Endothelial cell of umbilical vein (primary cell): ENCODE measurements around the gene ARHGAP20. TPM values are rescaled to one million over a fixed set of nuclear protein-coding genes. Genes with fewer than 3 reads are reported as not detected.

Experiments
- BruUV-seq: library from RNA; stranded (reverse); fragments of 400-500 nt; replicated peaks from 2 replicates; lab custom pipeline; 2021; lab: Mats Ljungman, UMichigan
- CTCF ChIA-PET: fragments of 300-600, 350-600 bp; sonication (Branson Sonifier 250); formaldehyde crosslinking; loops from one replicate; lab custom pipeline; 2021; ENCODE audit warnings: antibody characterized with exemption, inconsistent platforms; lab: Charles Lee
- POLR2A ChIA-PET: fragments of 300-600, 350-600 bp; sonication (Branson Sonifier 250); formaldehyde crosslinking; loops from one replicate; lab custom pipeline; 2021; ENCODE audit warnings: antibody characterized with exemption, inconsistent platforms; lab: Charles Lee
- DNase-seq: peaks from one replicate; pipeline ENCODE4 v3.0.0-alpha.2; 2011; ENCODE audit warnings: low read depth, low spot score
- FAIRE-seq: peaks from 2 replicates; lab custom pipeline; 2011; peaks lifted over from hg19 to GRCh38; lab: Jason Lieb, UNC
- H2AFZ ChIP-seq: 2 replicates; pipeline ENCODE4 v1.6.0; 2012; ENCODE audit warnings: low read depth, low read length, control low read depth, inconsistent platforms
- H3K27ac ChIP-seq: 2 replicates; pipeline ENCODE4 v1.5.1; 2011; ENCODE audit warnings: low read depth, mild to moderate bottlenecking, control low read depth, low read length, moderate library complexity; ENCODE audit not compliant: insufficient read depth
- H3K27me3 ChIP-seq, 2 experiments: 2 replicates each; pipeline versions ENCODE4 v1.6.0 to v1.6.1; 2011; ENCODE audit warnings: low read length in 2 of 2, mixed read lengths in 1 of 2; ENCODE audit not compliant: control insufficient read depth in 2 of 2, insufficient read depth in 2 of 2
- H3K36me3 ChIP-seq, 2 experiments: 2 replicates in 1 of 2; 3 replicates in 1 of 2; pipeline ENCODE4 v1.5.1; 2011; ENCODE audit warnings: low read length in 2 of 2, mild to moderate bottlenecking in 1 of 2, moderate library complexity in 1 of 2; ENCODE audit not compliant: control insufficient read depth in 2 of 2, insufficient read depth in 2 of 2; ENCODE audit errors: extremely low read depth in 1 of 2
- H3K4me1 ChIP-seq: 3 replicates; pipeline ENCODE4 v1.5.1; 2011; ENCODE audit warnings: mild to moderate bottlenecking, low read length; ENCODE audit not compliant: control insufficient read depth, insufficient read depth; ENCODE audit errors: extremely low read depth
- H3K4me2 ChIP-seq: 2 replicates; pipeline ENCODE4 v1.6.1; 2011; ENCODE audit warnings: low read length, control low read depth, mixed read lengths; ENCODE audit not compliant: insufficient read depth
- H3K4me3 ChIP-seq, 3 experiments: fragments of 200-600 bp in 1 of 3; sonication (generic), shearing (Covaris generic) in 1 of 3; replicated peaks in 1 of 3; 2 replicates each; pipeline ENCODE4 v1.5.1; 2011 to 2016; ENCODE audit warnings: control low read depth in 3 of 3, low read length in 3 of 3, mild to moderate bottlenecking in 2 of 3, inconsistent platforms in 1 of 3, low read depth in 1 of 3, moderate library complexity in 1 of 3; ENCODE audit not compliant: insufficient read depth in 1 of 3
- H3K79me2 ChIP-seq: 2 replicates; pipeline ENCODE4 v1.6.0; 2012; ENCODE audit warnings: low read length, inconsistent platforms; ENCODE audit not compliant: control insufficient read depth, insufficient read depth
- H3K9ac ChIP-seq: replicated peaks from 2 replicates; pipeline ENCODE3; 2011; ENCODE audit warnings: low read length, control low read depth; ENCODE audit not compliant: insufficient read depth; ENCODE audit errors: extremely low read depth
- H3K9me1 ChIP-seq: replicated peaks from 3 replicates; pipeline ENCODE4 v1.6.0; 2011; ENCODE audit warnings: mild to moderate bottlenecking, low read length; ENCODE audit not compliant: control insufficient read depth, insufficient read depth; ENCODE audit errors: extremely low read depth
- H3K9me3 ChIP-seq: replicated peaks from 2 replicates; pipeline ENCODE4 v1.5.1; 2012; ENCODE audit warnings: low read length, inconsistent platforms; ENCODE audit not compliant: control insufficient read depth, insufficient read depth
- H4K20me1 ChIP-seq: replicated peaks from 2 replicates; pipeline ENCODE3; 2011; ENCODE audit warnings: mild to moderate bottlenecking, low read length; ENCODE audit not compliant: control insufficient read depth, insufficient read depth; ENCODE audit errors: extremely low read depth
- EZH2 ChIP-seq: IDR thresholded peaks from 2 replicates; pipeline ENCODE4 v1.6.1; 2012; ENCODE audit warnings: borderline replicate concordance, low read depth, mild to moderate bottlenecking, moderate library complexity, low read length, inconsistent platforms; ENCODE audit not compliant: severe bottlenecking
- FOS ChIP-seq: IDR thresholded peaks from 2 replicates; pipeline ENCODE4 v1.6.1; 2011; ENCODE audit warnings: mild to moderate bottlenecking, low read length, moderate library complexity, borderline replicate concordance; ENCODE audit not compliant: insufficient read depth
- GATA2 ChIP-seq: IDR thresholded peaks from 2 replicates; pipeline ENCODE4 v1.7.0; 2011; ENCODE audit warnings: low read depth, mild to moderate bottlenecking, moderate library complexity, mixed read lengths, low read length; ENCODE audit not compliant: insufficient read length, insufficient read depth
- JUN ChIP-seq: IDR thresholded peaks from 2 replicates; pipeline ENCODE4 v1.6.1; 2011; ENCODE audit warnings: borderline replicate concordance, low read depth; ENCODE audit not compliant: insufficient read length, insufficient read depth
- MYC ChIP-seq: IDR thresholded peaks from one replicate; pipeline ENCODE4 v1.6.1; 2011; ENCODE audit warnings: mild to moderate bottlenecking, low read depth, low read length
- POLR2A ChIP-seq: IDR thresholded peaks from 2 replicates; pipeline ENCODE4 v1.6.1; 2012; ENCODE audit warnings: low read depth, mild to moderate bottlenecking, control low read depth, low read length
- POLR2AphosphoS5 ChIP-seq: IDR thresholded peaks from 2 replicates; pipeline ENCODE4 v1.6.1; 2012; ENCODE audit warnings: low read depth, mild to moderate bottlenecking, control low read depth, low read length, moderate library complexity; ENCODE audit not compliant: insufficient read depth
- dilution Hi-C: fragments of 300-500 bp; cut with MboI; formaldehyde crosslinking; loops from one replicate; pipeline ENCODE4 v1.15.0; 2019; ENCODE audit warnings: low sequenced_read_pairs; ENCODE audit not compliant: extremely low pct_ligation_motif_present
- intact Hi-C: fragments of 100-400 bp; cut with micrococcal nuclease; formaldehyde crosslinking; loops from one replicate; pipeline ENCODE4 v1.10.0; 2022
- polyA plus RNA-seq, 4 experiments: library from polyadenylated mRNA; depleted of rRNA in 3 of 4; stranded (reverse) in 3 of 4; unstranded in 1 of 4; fragments of >200 nt; gene quantifications; 2 replicates each; pipeline versions ENCODE4 v1.2.1 to v1.2.3, GENCODE V29; 2011 to 2012; ENCODE audit warnings: missing spikeins in 1 of 4
- total RNA-seq: library from RNA; stranded (reverse); gene quantifications from 2 replicates; pipeline ENCODE4 v1.2.3, GENCODE V29; 2021
- TF ChIP-seq, protein P1 (sequence below), 2 donors: IDR thresholded peaks; 1 replicate in 1 of 2; 2 replicates in 1 of 2; pipeline ENCODE4 v1.5.1; 2011; ENCODE audit warnings: low read length in 2 of 2, mild to moderate bottlenecking in 2 of 2, moderate library complexity in 2 of 2, control low read depth in 1 of 2, inconsistent platforms in 1 of 2, low read depth in 1 of 2; ENCODE audit not compliant: insufficient read depth in 1 of 2; ENCODE audit errors: extremely low read depth in 1 of 2
- TF ChIP-seq, protein P2 (sequence below): IDR thresholded peaks from 2 replicates; pipeline ENCODE4 v1.6.1; 2011; ENCODE audit not compliant: insufficient read depth, insufficient read length

The ARHGAP20 gene
- total and polyA plus RNA-seq, 2 donors (not counting 3 experiments of a cell fraction or from before 2014, with no cell fraction given) = 0.51 to 1.1 TPM

GRCh38 chr11:110600322-110600721 lies 111.9 kb downstream of the ARHGAP20 start:
- no peaks in the 10 kb centered on the region for H3K9me3 ChIP-seq
- H2AFZ ChIP-seq = no peak overlapping the region
- no TSS peak for BruUV-seq
- H3K27me3 ChIP-seq = no peaks in the 10 kb centered on the region
- no peak for FAIRE-seq
- no peak overlapping the region for H3K4me2 ChIP-seq
- TF ChIP-seq, protein P1, sequence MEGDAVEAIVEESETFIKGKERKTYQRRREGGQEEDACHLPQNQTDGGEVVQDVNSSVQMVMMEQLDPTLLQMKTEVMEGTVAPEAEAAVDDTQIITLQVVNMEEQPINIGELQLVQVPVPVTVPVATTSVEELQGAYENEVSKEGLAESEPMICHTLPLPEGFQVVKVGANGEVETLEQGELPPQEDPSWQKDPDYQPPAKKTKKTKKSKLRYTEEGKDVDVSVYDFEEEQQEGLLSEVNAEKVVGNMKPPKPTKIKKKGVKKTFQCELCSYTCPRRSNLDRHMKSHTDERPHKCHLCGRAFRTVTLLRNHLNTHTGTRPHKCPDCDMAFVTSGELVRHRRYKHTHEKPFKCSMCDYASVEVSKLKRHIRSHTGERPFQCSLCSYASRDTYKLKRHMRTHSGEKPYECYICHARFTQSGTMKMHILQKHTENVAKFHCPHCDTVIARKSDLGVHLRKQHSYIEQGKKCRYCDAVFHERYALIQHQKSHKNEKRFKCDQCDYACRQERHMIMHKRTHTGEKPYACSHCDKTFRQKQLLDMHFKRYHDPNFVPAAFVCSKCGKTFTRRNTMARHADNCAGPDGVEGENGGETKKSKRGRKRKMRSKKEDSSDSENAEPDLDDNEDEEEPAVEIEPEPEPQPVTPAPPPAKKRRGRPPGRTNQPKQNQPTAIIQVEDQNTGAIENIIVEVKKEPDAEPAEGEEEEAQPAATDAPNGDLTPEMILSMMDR (IDR thresholded peaks at IDR 0.05; ENCODE audit: extremely low read depth in 1 of 2, insufficient read depth in 1 of 2, low read depth in 1 of 2, low read length in 2 of 2) = no peak
- TF ChIP-seq EZH2 (no peak), POLR2AphosphoS5 (no peak), FOS (no peak), MYC (no peak), JUN (no peak), GATA2 (no peak), POLR2A (no peak)
- TF ChIP-seq, protein P2, sequence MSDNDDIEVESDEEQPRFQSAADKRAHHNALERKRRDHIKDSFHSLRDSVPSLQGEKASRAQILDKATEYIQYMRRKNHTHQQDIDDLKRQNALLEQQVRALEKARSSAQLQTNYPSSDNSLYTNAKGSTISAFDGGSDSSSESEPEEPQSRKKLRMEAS = no peak
- H3K4me3 ChIP-seq = no peak overlapping the region
- no peaks in the 10 kb centered on the region for H3K79me2 ChIP-seq
- ChIA-PET POLR2A (interaction anchor here (0.5 kb wide), 1 partner anchor 108 kb away, joined by 3 read pairs; no protein-coding TSS in a partner anchor), CTCF (interaction anchor here (1.1 to 1.3 kb wide), 2 partner anchors 11 to 829 kb away, joined by 3 read pairs; no protein-coding TSS in a partner anchor)
- intact Hi-C loops = no loop called here
- H3K36me3 ChIP-seq = no peaks in the 10 kb centered on the region
- dilution Hi-C loops = no loop called here
- H3K9me1 ChIP-seq = no peaks in the 10 kb centered on the region
- no peak overlapping the region for H3K27ac ChIP-seq
- no peaks in the 10 kb centered on the region for H3K4me1 ChIP-seq
- H3K9ac ChIP-seq = no peak overlapping the region
- DNase-seq = no peak
- H4K20me1 ChIP-seq = no peaks in the 10 kb centered on the region
